ENCODE measurements around the gene ARHGAP29. TPM values are rescaled to one million over a fixed set of nuclear protein-coding genes. Genes with fewer than 3 reads are reported as not detected.

Gene ARHGAP29
- total and polyA plus RNA-seq, 2 experiments from 2014 or later: 114 to 152 TPM

GRCh38 chr1:94248956-94249688 is 11.7 kb upstream of the ARHGAP29 start:
- H4K20me1 ChIP-seq (ENCODE audit: insufficient read depth): no peaks in the 10 kb centered on the region
- DNase-seq: peak; percentile 53
- in situ Hi-C loops (cut with MboI): no loop called here
- H3K9me3 ChIP-seq (ENCODE audit: low read depth): no peaks in the 10 kb centered on the region
- peaks cover 34% of the 10 kb centered on the region for H3K79me2 ChIP-seq (ENCODE audit: insufficient read depth)
- 88 to 93% methylated on average over 11 of the region's 11 CpGs for WGBS, 2 experiments (ENCODE audit: low coverage in 1 of 2, low lambda C conversion rate in 2 of 2, missing lambda C conversion rate in 2 of 2)
- H3K36me3 ChIP-seq (ENCODE audit: low read depth): no peaks in the 10 kb centered on the region
- H3K4me3 ChIP-seq: no peak overlapping the region
- no peaks in the 10 kb centered on the region for H3K9me2 ChIP-seq (ENCODE audit: insufficient read depth)
- peak overlapping the region; percentile 35 for H3K27ac ChIP-seq
- H3K4me1 ChIP-seq (ENCODE audit: insufficient read depth): peaks cover 33% of the 10 kb centered on the region
- H3K9ac ChIP-seq: no peak overlapping the region
- H2AFZ ChIP-seq: no peak overlapping the region
- H3K4me2 ChIP-seq (ENCODE audit: unreplicated experiment): peak overlapping the region; percentile 13
- no peaks in the 10 kb centered on the region for H3K27me3 ChIP-seq (replicated peaks; ENCODE audit: insufficient read depth)
- TF ChIP-seq EZH2phosphoT487 (IDR thresholded peaks at IDR 0.05; ENCODE audit: insufficient read depth, low read depth) (no peak), EZH2 (IDR thresholded peaks at IDR 0.05; ENCODE audit: insufficient read depth, poor library complexity, severe bottlenecking) (no peak)
- H3F3A ChIP-seq (ENCODE audit: insufficient read depth): peaks cover 48% of the 10 kb centered on the region

GRCh38 chr1:94247138-94248094 is 10.0 kb upstream of the ARHGAP29 start:
- Histone ChIP-seq H3K27ac (peak overlapping the region; percentile 63), H3K36me3 (ENCODE audit: low read depth) (no peaks in the 10 kb centered on the region), H3K9ac (peak overlapping the region; percentile 85), H2AFZ (peak overlapping the region; percentile 56), H3K4me1 (ENCODE audit: insufficient read depth) (peaks cover 31% of the 10 kb centered on the region), H3K4me3 (peak overlapping the region; percentile 93), H4K20me1 (ENCODE audit: insufficient read depth) (no peaks in the 10 kb centered on the region), H3K79me2 (ENCODE audit: insufficient read depth) (peaks cover 51% of the 10 kb centered on the region), H3K9me2 (ENCODE audit: insufficient read depth) (no peaks in the 10 kb centered on the region), H3F3A (ENCODE audit: insufficient read depth) (peaks cover 57% of the 10 kb centered on the region), H3K4me2 (ENCODE audit: unreplicated experiment) (peak overlapping the region; percentile 94), H3K27me3 (replicated peaks; ENCODE audit: insufficient read depth) (no peaks in the 10 kb centered on the region), H3K9me3 (ENCODE audit: low read depth) (no peaks in the 10 kb centered on the region)
- no peak for TF ChIP-seq EZH2phosphoT487 (IDR thresholded peaks at IDR 0.05; ENCODE audit: insufficient read depth, low read depth)
- no peak for TF ChIP-seq EZH2 (IDR thresholded peaks at IDR 0.05; ENCODE audit: insufficient read depth, poor library complexity, severe bottlenecking)
- 0 to 1% methylated on average over 47 to 91 of the region's 103 CpGs for WGBS, 2 experiments (ENCODE audit: low coverage in 1 of 2, low lambda C conversion rate in 2 of 2, missing lambda C conversion rate in 2 of 2)
- in situ Hi-C loops (cut with MboI): no loop called here
- peak; percentile 79 for DNase-seq

- H3K4me2 ChIP-seq (ENCODE audit: unreplicated experiment): peak overlapping the region; percentile 94
- peak overlapping the region; percentile 85 for H3K9ac ChIP-seq
- no peaks in the 10 kb centered on the region for H3K27me3 ChIP-seq (replicated peaks; ENCODE audit: insufficient read depth)
- no peak for DNase-seq
- no peaks in the 10 kb centered on the region for H4K20me1 ChIP-seq (ENCODE audit: insufficient read depth)
- H3K36me3 ChIP-seq (ENCODE audit: low read depth): no peaks in the 10 kb centered on the region
- H3K27ac ChIP-seq: peak overlapping the region; percentile 63
- H3K9me3 ChIP-seq (ENCODE audit: low read depth): no peaks in the 10 kb centered on the region
- H3K9me2 ChIP-seq (ENCODE audit: insufficient read depth): no peaks in the 10 kb centered on the region
- H3K4me1 ChIP-seq (ENCODE audit: insufficient read depth): peaks cover 31% of the 10 kb centered on the region
- peaks cover 64% of the 10 kb centered on the region for H3F3A ChIP-seq (ENCODE audit: insufficient read depth)
- peak overlapping the region; percentile 93 for H3K4me3 ChIP-seq
- 21 to 24% methylated on average over 10 to 11 of the region's 11 CpGs for WGBS, 2 experiments (ENCODE audit: low coverage in 1 of 2, low lambda C conversion rate in 2 of 2, missing lambda C conversion rate in 2 of 2)
- peaks cover 58% of the 10 kb centered on the region for H3K79me2 ChIP-seq (ENCODE audit: insufficient read depth)
- no peak for TF ChIP-seq EZH2phosphoT487 (IDR thresholded peaks at IDR 0.05; ENCODE audit: insufficient read depth, low read depth)
- TF ChIP-seq EZH2 (IDR thresholded peaks at IDR 0.05; ENCODE audit: insufficient read depth, poor library complexity, severe bottlenecking): no peak
- H2AFZ ChIP-seq: peak overlapping the region; percentile 56
- in situ Hi-C loops (cut with MboI): no loop called here
Observed at GRCh38 chr1:94246692-94247137, 9.3 kb upstream of the ARHGAP29 start.

GRCh38 chr1:94245747-94246438 is 8.5 kb upstream of the ARHGAP29 start:
- H3K79me2 ChIP-seq (ENCODE audit: insufficient read depth): peaks cover 65% of the 10 kb centered on the region
- no peaks in the 10 kb centered on the region for H3K9me3 ChIP-seq (ENCODE audit: low read depth)
- H3K27ac ChIP-seq: peak overlapping the region; percentile 63
- peak; percentile 51 for DNase-seq
- H3K36me3 ChIP-seq (ENCODE audit: low read depth): no peaks in the 10 kb centered on the region
- 81 to 88% methylated on average over 5 of the region's 5 CpGs for WGBS, 2 experiments (ENCODE audit: low coverage in 1 of 2, low lambda C conversion rate in 2 of 2, missing lambda C conversion rate in 2 of 2)
- H3K9me2 ChIP-seq (ENCODE audit: insufficient read depth): no peaks in the 10 kb centered on the region
- no peaks in the 10 kb centered on the region for H3K27me3 ChIP-seq (replicated peaks; ENCODE audit: insufficient read depth)
- H2AFZ ChIP-seq: peak overlapping the region; percentile 56
- peaks cover 66% of the 10 kb centered on the region for H3F3A ChIP-seq (ENCODE audit: insufficient read depth)
- TF ChIP-seq EZH2phosphoT487 (IDR thresholded peaks at IDR 0.05; ENCODE audit: insufficient read depth, low read depth) (no peak), EZH2 (IDR thresholded peaks at IDR 0.05; ENCODE audit: insufficient read depth, poor library complexity, severe bottlenecking) (no peak)
- in situ Hi-C loops (cut with MboI): no loop called here
- peaks cover 31% of the 10 kb centered on the region for H3K4me1 ChIP-seq (ENCODE audit: insufficient read depth)
- peak overlapping the region; percentile 85 for H3K9ac ChIP-seq
- no peaks in the 10 kb centered on the region for H4K20me1 ChIP-seq (ENCODE audit: insufficient read depth)
- H3K4me2 ChIP-seq (ENCODE audit: unreplicated experiment): peak overlapping the region; percentile 94
- H3K4me3 ChIP-seq: peak overlapping the region; percentile 93
